ENCODE data around the gene TRIM3. TPM values are rescaled to one million over a fixed set of nuclear protein-coding genes. Genes with fewer than 3 reads are reported as not detected.
A peak's percentile ranks its signal among the peaks of the same experiment; 100 is the strongest.

TRIM3 gene
- total and polyA plus RNA-seq, 2 donors (not counting 1 experiment from before 2014, with no cell fraction given) = 11.4 to 20.1 TPM

DNA sequence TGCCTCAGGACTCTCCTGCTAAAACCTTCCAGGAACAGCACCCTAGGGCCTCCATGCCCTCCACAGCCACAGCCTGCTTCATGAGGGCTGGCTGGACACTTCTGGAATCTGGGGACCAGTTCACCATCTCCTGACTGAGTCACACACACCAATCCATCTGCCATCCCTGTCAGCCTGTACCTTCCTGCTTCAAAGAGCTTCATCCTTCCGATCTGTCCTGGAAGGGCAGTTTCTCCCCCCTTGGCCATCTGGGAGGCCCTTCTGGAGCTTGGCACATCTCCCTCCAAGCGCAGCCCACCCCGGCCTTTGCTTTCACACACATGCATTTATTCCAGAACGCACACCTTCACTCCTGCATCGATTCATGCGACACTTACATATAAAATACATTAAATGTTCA is 67.9 kb downstream of the TRIM3 start:
- no peaks in the 10 kb centered on the region for H3K27me3 Mint-ChIP-seq
- H3K27me3 ChIP-seq (replicated peaks in 1 of 4; ENCODE audit: control extremely low read depth in 1 of 4, control insufficient read depth in 3 of 4, insufficient read depth in 4 of 4, low read length in 3 of 4) = no peaks in the 10 kb centered on the region
- TF ChIP-seq EZH2 (IDR thresholded peaks at IDR 0.05; ENCODE audit: borderline replicate concordance, insufficient read depth, low read depth, low read length, poor library complexity, severe bottlenecking) = no peak
- TF ChIP-seq, protein P1, sequence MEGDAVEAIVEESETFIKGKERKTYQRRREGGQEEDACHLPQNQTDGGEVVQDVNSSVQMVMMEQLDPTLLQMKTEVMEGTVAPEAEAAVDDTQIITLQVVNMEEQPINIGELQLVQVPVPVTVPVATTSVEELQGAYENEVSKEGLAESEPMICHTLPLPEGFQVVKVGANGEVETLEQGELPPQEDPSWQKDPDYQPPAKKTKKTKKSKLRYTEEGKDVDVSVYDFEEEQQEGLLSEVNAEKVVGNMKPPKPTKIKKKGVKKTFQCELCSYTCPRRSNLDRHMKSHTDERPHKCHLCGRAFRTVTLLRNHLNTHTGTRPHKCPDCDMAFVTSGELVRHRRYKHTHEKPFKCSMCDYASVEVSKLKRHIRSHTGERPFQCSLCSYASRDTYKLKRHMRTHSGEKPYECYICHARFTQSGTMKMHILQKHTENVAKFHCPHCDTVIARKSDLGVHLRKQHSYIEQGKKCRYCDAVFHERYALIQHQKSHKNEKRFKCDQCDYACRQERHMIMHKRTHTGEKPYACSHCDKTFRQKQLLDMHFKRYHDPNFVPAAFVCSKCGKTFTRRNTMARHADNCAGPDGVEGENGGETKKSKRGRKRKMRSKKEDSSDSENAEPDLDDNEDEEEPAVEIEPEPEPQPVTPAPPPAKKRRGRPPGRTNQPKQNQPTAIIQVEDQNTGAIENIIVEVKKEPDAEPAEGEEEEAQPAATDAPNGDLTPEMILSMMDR (IDR thresholded peaks at IDR 0.05) = no peak
- H3K4me3 Mint-ChIP-seq = no peak overlapping the region
- no peak overlapping the region for H3K4me2 ChIP-seq (replicated peaks; ENCODE audit: low read depth, low read length, poor library complexity, severe bottlenecking)
- 97% methylated on average over 6 of the region's 6 CpGs for WGBS (ENCODE audit: insufficient coverage)
- H3K4me1 Mint-ChIP-seq = peaks cover 60% of the 10 kb centered on the region
- DNase-seq = no peak
- H3K4me1 ChIP-seq (ENCODE audit: control insufficient read depth in 2 of 2, insufficient read depth in 2 of 2, low read length in 2 of 2) = peaks cover 39 to 43% of the 10 kb centered on the region in 2 donors
- H3K27ac Mint-ChIP-seq = no peak overlapping the region
- ChIA-PET POLR2A (no interaction called here), CTCF (interaction anchor here (0.5 to 1.8 kb wide), 4 partner anchors 27 to 309 kb away, joined by 3 to 9 read pairs (median 4); no protein-coding TSS in a partner anchor)
- intact Hi-C loops (cut with micrococcal nuclease) = no loop called here
- no peak for ATAC-seq (ENCODE audit: low read depth)
- no peak overlapping the region for H3K9ac ChIP-seq (ENCODE audit: low read length)
- H4K20me1 ChIP-seq (ENCODE audit: control insufficient read depth, insufficient read depth, low read length, poor library complexity, severe bottlenecking) = no peaks in the 10 kb centered on the region
- H3K36me3 ChIP-seq (replicated peaks in 1 of 2; ENCODE audit: control extremely low read depth in 1 of 2, control insufficient read depth in 1 of 2, extremely low read depth in 1 of 2, insufficient read depth in 2 of 2, low read length in 1 of 2) = peaks cover 0 to 9% of the 10 kb centered on the region in 2 experiments
- H2AFZ ChIP-seq (ENCODE audit: insufficient read depth, low read depth, low read length, poor library complexity, severe bottlenecking) = no peak overlapping the region
- no peaks in the 10 kb centered on the region for H3K9me3 Mint-ChIP-seq (ENCODE audit: insufficient read depth)
- no peak overlapping the region for H3K27ac ChIP-seq (ENCODE audit: low read length in 2 of 2)
- H3K4me3 ChIP-seq (ENCODE audit: control extremely low read depth in 1 of 5, extremely low read depth in 1 of 5, insufficient read depth in 1 of 5, low read depth in 2 of 5, low read length in 4 of 5) = no peak overlapping the region
- no peaks in the 10 kb centered on the region for H3K79me2 ChIP-seq (ENCODE audit: control insufficient read depth, insufficient read depth, low read length)
- H3K9me3 ChIP-seq (ENCODE audit: control extremely low read depth in 1 of 3, control insufficient read depth in 2 of 3, insufficient read depth in 1 of 3, low read length in 2 of 3) = no peaks in the 10 kb centered on the region

DNA sequence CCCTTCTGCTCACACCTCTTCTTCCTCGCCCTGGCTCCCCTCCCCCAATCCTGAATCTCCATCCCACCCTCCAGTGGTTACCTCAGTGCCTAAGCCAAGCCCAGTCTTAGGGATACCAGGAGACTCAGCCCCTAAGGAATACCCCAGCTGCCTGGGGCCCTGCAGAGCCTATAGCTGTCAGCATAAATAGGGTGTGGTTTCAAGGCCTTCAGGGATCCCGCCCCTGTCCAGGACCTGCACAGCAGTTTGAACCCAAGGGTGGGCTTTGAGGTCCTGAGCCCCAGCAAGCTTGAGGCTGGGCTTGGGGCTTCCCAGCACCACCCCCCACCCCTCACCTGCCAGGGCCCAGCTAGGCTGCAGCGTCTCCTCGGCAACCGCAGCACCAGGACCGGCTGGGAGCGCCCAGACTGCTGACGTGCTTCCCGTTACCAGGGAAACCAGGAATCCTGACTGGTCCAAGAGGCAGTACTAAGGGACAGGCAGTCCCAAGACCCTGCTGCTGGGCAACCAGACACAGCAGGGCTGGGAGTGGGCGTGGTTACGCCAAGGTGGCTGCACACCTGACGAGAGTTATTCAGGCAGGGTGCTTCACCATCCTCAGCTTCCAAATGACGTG is 68.6 kb downstream of the TRIM3 start:
- Histone ChIP-seq H4K20me1 (ENCODE audit: control insufficient read depth, insufficient read depth, low read length, poor library complexity, severe bottlenecking) (no peaks in the 10 kb centered on the region), H2AFZ (ENCODE audit: insufficient read depth, low read depth, low read length, poor library complexity, severe bottlenecking) (no peak overlapping the region), H3K4me1 (ENCODE audit: control insufficient read depth in 2 of 2, insufficient read depth in 2 of 2, low read length in 2 of 2) (peaks cover 39 to 43% of the 10 kb centered on the region in 2 donors), H3K9me3 (ENCODE audit: control extremely low read depth in 1 of 3, control insufficient read depth in 2 of 3, insufficient read depth in 1 of 3, low read length in 2 of 3) (no peaks in the 10 kb centered on the region), H3K4me2 (replicated peaks; ENCODE audit: low read depth, low read length, poor library complexity, severe bottlenecking) (peak overlapping the region; percentile 83), H3K79me2 (ENCODE audit: control insufficient read depth, insufficient read depth, low read length) (no peaks in the 10 kb centered on the region), H3K36me3 (replicated peaks in 1 of 2; ENCODE audit: control extremely low read depth in 1 of 2, control insufficient read depth in 1 of 2, extremely low read depth in 1 of 2, insufficient read depth in 2 of 2, low read length in 1 of 2) (peaks cover 0 to 6% of the 10 kb centered on the region in 2 experiments), H3K9ac (ENCODE audit: low read length) (no peak overlapping the region), H3K27me3 (replicated peaks in 1 of 4; ENCODE audit: control extremely low read depth in 1 of 4, control insufficient read depth in 3 of 4, insufficient read depth in 4 of 4, low read length in 3 of 4) (no peaks in the 10 kb centered on the region), H3K27ac (ENCODE audit: low read length in 2 of 2) (no peak overlapping the region), H3K4me3 (ENCODE audit: control extremely low read depth in 1 of 5, extremely low read depth in 1 of 5, insufficient read depth in 1 of 5, low read depth in 2 of 5, low read length in 4 of 5) (no peak overlapping the region)
- H3K27ac Mint-ChIP-seq = no peak overlapping the region
- intact Hi-C loops (cut with micrococcal nuclease) = no loop called here
- no peak for TF ChIP-seq EZH2 (IDR thresholded peaks at IDR 0.05; ENCODE audit: borderline replicate concordance, insufficient read depth, low read depth, low read length, poor library complexity, severe bottlenecking)
- TF ChIP-seq, protein P1 (IDR thresholded peaks at IDR 0.05) = no peak
- POLR2A ChIA-PET = no interaction called here
- ATAC-seq (ENCODE audit: low read depth) (no peak), DNase-seq (no peak)
- no peak overlapping the region for H3K4me3 Mint-ChIP-seq
- H3K27me3 Mint-ChIP-seq = no peaks in the 10 kb centered on the region
- WGBS (ENCODE audit: insufficient coverage) = 93% methylated on average over 12 of the region's 13 CpGs
- CTCF ChIA-PET = interaction anchor here (0.5 to 1.8 kb wide), 3 partner anchors 25 to 267 kb away, joined by 3 to 5 read pairs (median 5); no protein-coding TSS in a partner anchor
- peaks cover 62% of the 10 kb centered on the region for H3K4me1 Mint-ChIP-seq
- no peaks in the 10 kb centered on the region for H3K9me3 Mint-ChIP-seq (ENCODE audit: insufficient read depth)
